ENCODE data around the gene CEBPB. TPM values are rescaled to one million over a fixed set of nuclear protein-coding genes. Genes with fewer than 3 reads are reported as not detected.

Gene CEBPB
- total and polyA plus RNA-seq, 4 donors = 19.7 to 61.8 (median 29.2) TPM

GRCh38 chr20:50170549-50171220 lies 19.9 kb upstream of the CEBPB start:
- DNase-seq (ENCODE audit: low spot score) = no peak
- H3K9me3 ChIP-seq (ENCODE audit: control insufficient read depth in 4 of 4, low read length in 3 of 4) = no peaks in the 10 kb centered on the region
- H3K27me3 ChIP-seq (ENCODE audit: control insufficient read depth in 4 of 4, insufficient read depth in 4 of 4, low read length in 3 of 4) = no peaks in the 10 kb centered on the region
- TF ChIP-seq MAX (IDR thresholded peaks at IDR 0.05) (no peak), HNF4G (IDR thresholded peaks at IDR 0.05) (no peak), JUND (IDR thresholded peaks at IDR 0.05) (no peak), ZBTB33 (IDR thresholded peaks at IDR 0.05) (no peak), REST (IDR thresholded peaks at IDR 0.05) (no peak), SP1 (IDR thresholded peaks at IDR 0.05) (no peak), HNF4A (conservative IDR thresholded peaks at IDR 0.05) (no peak), ATF3 (IDR thresholded peaks at IDR 0.05) (no peak), GABPA (IDR thresholded peaks at IDR 0.05 in 1 of 2, conservative IDR thresholded peaks at IDR 0.05 in 1 of 2) (no peak), NR2F2 (IDR thresholded peaks at IDR 0.05) (no peak), FOXA1 (IDR thresholded peaks at IDR 0.05) (no peak), RXRA (IDR thresholded peaks at IDR 0.05) (no peak), TAF1 (conservative IDR thresholded peaks at IDR 0.05) (no peak), CTCF (IDR thresholded peaks at IDR 0.05; ENCODE audit: low read depth, low read length, missing input control) (no peak), RAD21 (IDR thresholded peaks at IDR 0.05) (no peak), YY1 (IDR thresholded peaks at IDR 0.05) (no peak), FOXA2 (IDR thresholded peaks at IDR 0.05) (no peak)
- H3K27ac ChIP-seq (ENCODE audit: low read depth in 1 of 2, low read length in 2 of 2) = no peak overlapping the region
- H3K36me3 ChIP-seq (ENCODE audit: control insufficient read depth in 4 of 4, insufficient read depth in 3 of 4, low read depth in 1 of 4, low read length in 3 of 4) = no peaks in the 10 kb centered on the region
- peaks cover 6 to 24% (median 16%) of the 10 kb centered on the region in 4 donors for H3K4me1 ChIP-seq (ENCODE audit: control insufficient read depth in 4 of 4, insufficient read depth in 4 of 4, low read length in 3 of 4)
- H3K4me3 ChIP-seq (ENCODE audit: low read depth in 1 of 3, low read length in 3 of 3) = no peak overlapping the region
- WGBS = 91% methylated on average over 14 of the region's 14 CpGs
- H3K9ac ChIP-seq (ENCODE audit: low read depth in 1 of 2, low read length in 2 of 2) = no peak overlapping the region

Measured in liver (tissue), 9 donors.